B cell (primary cell): ENCODE results near the gene KCNG3.

ENCODE experiments used
- CTCF ChIP-seq: fragments of 200-600 bp; IDR thresholded peaks from one replicate; pipeline ENCODE4 v1.8.0; 2022; ENCODE audit warnings: antibody characterized with exemption, mild to moderate bottlenecking
- EZH2 ChIP-seq: IDR thresholded peaks from 2 replicates; pipeline ENCODE4 v1.6.1; 2012; ENCODE audit warnings: borderline replicate concordance, low read depth, mild to moderate bottlenecking, moderate library complexity, low read length; ENCODE audit not compliant: insufficient read depth, poor library complexity, severe bottlenecking

- TF ChIP-seq CTCF (no peak), EZH2 (no peak)
Measured at GRCh38 chr2:42532397-42532796, 38.6 kb upstream of the KCNG3 start.
